Hepatocyte (in vitro differentiated cells): Measurements from ENCODE around the gene GOLGA3.

Source experiments
- CTCF ChIP-seq: fragments of 200-600 bp; sonication (generic); IDR thresholded peaks from 2 replicates; pipeline ENCODE4 v1.5.1; 2016; ENCODE audit warnings: antibody characterized with exemption, mild to moderate bottlenecking; ENCODE audit not compliant: poor library complexity
- EZH2 ChIP-seq: fragments of 200-600 bp; sonication (generic); IDR thresholded peaks from 2 replicates; pipeline ENCODE4 v1.6.1; 2016; ENCODE audit warnings: antibody characterized with exemption, mild to moderate bottlenecking, borderline replicate concordance

DNA sequence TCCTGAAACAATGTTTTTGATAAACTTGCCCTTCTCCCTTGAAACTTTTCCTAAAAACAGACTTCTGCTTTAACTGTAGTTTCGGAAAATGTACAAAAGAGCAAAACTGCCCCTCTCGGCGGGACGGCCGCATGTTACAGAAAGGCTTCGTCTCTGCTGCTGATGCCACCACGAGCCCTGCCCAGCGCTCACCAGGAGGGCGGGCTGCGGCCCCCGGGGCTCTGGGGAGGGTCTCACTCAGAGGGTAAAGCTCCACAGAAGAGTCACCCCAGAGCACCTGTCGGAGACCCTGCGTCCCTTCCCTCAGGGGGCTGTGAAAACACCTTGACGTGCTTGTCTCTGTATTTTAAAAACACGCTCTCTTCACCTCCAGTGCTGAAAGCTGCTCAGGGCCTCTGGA, 12.5 kb upstream of the GOLGA3 start:
- TF ChIP-seq CTCF (no peak), EZH2 (no peak)
